IMR-90 (cell line): ENCODE data around the gene ZC3HAV1L. TPM values are rescaled to one million over a fixed set of nuclear protein-coding genes. Genes with fewer than 3 reads are reported as not detected.
A peak's percentile ranks its signal among the peaks of the same experiment; 100 is the strongest.

ENCODE experiments used
- ATAC-seq: fragments of 200-7000 bp; cut with Tn5 transposase; 2 replicates; pipeline ENCODE4 v1.9.1; 2020; ENCODE audit warnings: low read depth, mild to moderate bottlenecking, moderate library complexity
- BruUV-seq: library from RNA; stranded (reverse); fragments of 400-500 nt; replicated peaks from 2 replicates; lab custom pipeline; 2021; lab: Mats Ljungman, UMichigan
- CTCF ChIA-PET: fragments of 300-600 bp; formaldehyde crosslinking; extraction: SDS; loops from one replicate; lab custom pipeline; 2021; ENCODE audit warnings: antibody characterized with exemption; lab: Yijun Ruan, JAX
- POLR2A ChIA-PET: fragments of 300-600 bp; sonication (Branson Sonifier 250); formaldehyde crosslinking; loops from one replicate; lab custom pipeline; 2022; ENCODE audit warnings: antibody characterized with exemption; ENCODE audit not compliant: unreplicated experiment; lab: Charles Lee
- DNase-seq: peaks from one replicate; pipeline ENCODE4 v3.0.0; 2013
- H2AFZ ChIP-seq: replicated peaks from 2 replicates; pipeline ENCODE3; 2013; ENCODE audit warnings: low read length, mild to moderate bottlenecking; ENCODE audit not compliant: poor library complexity
- H2AK5ac ChIP-seq: 2 replicates; pipeline ENCODE4 v1.6.1; 2013; ENCODE audit warnings: low read depth, low read length, inconsistent platforms
- H2AK9ac ChIP-seq: replicated peaks from 2 replicates; pipeline ENCODE3; 2013; ENCODE audit warnings: mild to moderate bottlenecking, low read depth, low read length, moderate library complexity; ENCODE audit not compliant: poor library complexity
- H2BK120ac ChIP-seq: 2 replicates; pipeline ENCODE4 v1.6.1; 2013; ENCODE audit warnings: low read depth, low read length, inconsistent platforms
- H2BK15ac ChIP-seq: 3 replicates; pipeline ENCODE4 v1.6.1; 2013; ENCODE audit warnings: low read depth, low read length, inconsistent platforms
- H2BK20ac ChIP-seq: 2 replicates; pipeline ENCODE4 v1.6.1; 2013; ENCODE audit warnings: low read depth, mild to moderate bottlenecking, inconsistent platforms, low read length, moderate library complexity
- H2BK5ac ChIP-seq: 2 replicates; pipeline ENCODE4 v1.6.1; 2013; ENCODE audit warnings: mild to moderate bottlenecking, low read depth, low read length, inconsistent platforms; ENCODE audit not compliant: poor library complexity, severe bottlenecking
- H3K14ac ChIP-seq: replicated peaks from 2 replicates; pipeline ENCODE4 v1.6.1; 2013; ENCODE audit warnings: low read depth, low read length, inconsistent platforms
- H3K18ac ChIP-seq: 2 replicates; pipeline ENCODE4 v1.6.1; 2013; ENCODE audit warnings: low read depth, low read length, control low read depth
- H3K23ac ChIP-seq: 2 replicates; pipeline ENCODE4 v1.6.1; 2013; ENCODE audit warnings: low read depth, low read length, inconsistent platforms
- H3K27ac ChIP-seq: 2 replicates; pipeline ENCODE4 v1.5.1; 2013; ENCODE audit warnings: mild to moderate bottlenecking, control low read depth, low read length; ENCODE audit not compliant: insufficient read depth
- H3K27me3 ChIP-seq: 2 replicates; pipeline ENCODE4 v1.6.1; 2013; ENCODE audit warnings: low read length; ENCODE audit not compliant: control insufficient read depth, insufficient read depth
- H3K36me3 ChIP-seq: 2 replicates; pipeline ENCODE4 v1.6.1; 2013; ENCODE audit warnings: low read length, mixed read lengths; ENCODE audit not compliant: control insufficient read depth, insufficient read depth
- H3K4ac ChIP-seq: 2 replicates; pipeline ENCODE4 v1.6.1; 2013; ENCODE audit warnings: low read depth, low read length, inconsistent platforms
- H3K4me1 ChIP-seq: 2 replicates; pipeline ENCODE4 v1.6.1; 2013; ENCODE audit warnings: low read length, mixed read lengths; ENCODE audit not compliant: control insufficient read depth, insufficient read depth
- H3K4me2 ChIP-seq: 2 replicates; pipeline ENCODE4 v1.6.1; 2013; ENCODE audit warnings: low read depth, mild to moderate bottlenecking, control low read depth, low read length, moderate library complexity
- H3K4me3 ChIP-seq: 2 replicates; pipeline ENCODE4 v1.5.1; 2013; ENCODE audit warnings: low read depth, mild to moderate bottlenecking, control low read depth, low read length, moderate library complexity; ENCODE audit not compliant: insufficient read depth
- H3K56ac ChIP-seq: 2 replicates; pipeline ENCODE4 v1.6.1; 2013; ENCODE audit warnings: low read length, inconsistent platforms; ENCODE audit not compliant: insufficient read depth; ENCODE audit errors: extremely low read depth
- H3K79me1 ChIP-seq, 2 experiments: 2 replicates each; pipeline ENCODE4 v1.6.1; 2013; ENCODE audit warnings: low read length in 2 of 2, inconsistent platforms in 1 of 2, low read depth in 1 of 2
- H3K9ac ChIP-seq: 2 replicates; pipeline ENCODE4 v1.6.1; 2013; ENCODE audit warnings: low read depth, low read length, control low read depth
- H3K9me1 ChIP-seq: 2 replicates; pipeline ENCODE4 v1.6.1; 2013; ENCODE audit warnings: low read length, inconsistent platforms; ENCODE audit not compliant: insufficient read depth
- H3K9me3 ChIP-seq: 2 replicates; pipeline ENCODE4 v1.6.1; 2013; ENCODE audit warnings: low read length; ENCODE audit not compliant: control insufficient read depth, insufficient read depth
- H4K20me1 ChIP-seq: 2 replicates; pipeline ENCODE4 v1.6.1; 2013; ENCODE audit warnings: low read length, inconsistent platforms; ENCODE audit not compliant: insufficient read depth
- H4K5ac ChIP-seq: 2 replicates; pipeline ENCODE4 v1.6.1; 2013; ENCODE audit warnings: mild to moderate bottlenecking, low read depth, low read length, control low read depth
- H4K8ac ChIP-seq, 2 experiments: 2 replicates each; pipeline ENCODE4 v1.6.1; 2013; ENCODE audit warnings: low read depth in 2 of 2, low read length in 2 of 2, control low read depth in 1 of 2, inconsistent platforms in 1 of 2
- H4K91ac ChIP-seq: 2 replicates; pipeline ENCODE4 v1.6.1; 2013; ENCODE audit warnings: low read depth, low read length, inconsistent platforms; ENCODE audit not compliant: insufficient read depth
- MAFK ChIP-seq: IDR thresholded peaks from 2 replicates; pipeline ENCODE4 v1.6.1; 2012; ENCODE audit warnings: low read depth, low read length, improper control_type of control experiment
- RAD21 ChIP-seq: IDR thresholded peaks from 2 replicates; pipeline ENCODE4 v1.6.1; 2012; ENCODE audit warnings: low read length, improper control_type of control experiment
- SMC3 ChIP-seq: fragments of 150-350 bp; IDR thresholded peaks from 2 replicates; pipeline ENCODE4 v1.6.1; 2016; ENCODE audit warnings: low read depth, mild to moderate bottlenecking, antibody characterized with exemption, low read length, moderate library complexity
- WGBS, 2 experiments: methylation state at CpG; one replicate each; pipeline versions ENCODE4 v1.1.5 to v1.1.7; 2013; ENCODE audit warnings: missing lambda C conversion rate in 2 of 2; ENCODE audit not compliant: insufficient read length in 1 of 2; ENCODE audit errors: extremely low coverage in 2 of 2; 5-methylcytosine and 5-hydroxymethylcytosine counted together
- dilution Hi-C: fragments of 300-500 bp; cut with HindIII; formaldehyde crosslinking; loops from one replicate; pipeline ENCODE4 v1.14.3; 2018; ENCODE audit warnings: low sequenced_read_pairs; ENCODE audit not compliant: unreplicated experiment
- in situ Hi-C: fragments of 300-500 bp; cut with MboI; formaldehyde crosslinking; loops from 3 replicates; pipeline ENCODE4 v1.14.3; 2019; ENCODE audit warnings: low sequenced_read_pairs, inconsistent platforms, mixed read lengths
- intact Hi-C: fragments of 100-400 bp; cut with micrococcal nuclease; formaldehyde crosslinking; loops from 2 replicates; pipeline ENCODE4 v1.10.0; 2022
- polyA plus RNA-seq, 3 experiments: library from polyadenylated mRNA; depleted of rRNA; stranded (reverse); fragments of >200 nt; gene quantifications; 2 replicates each; pipeline ENCODE4 v1.2.3, GENCODE V29; 2012; ENCODE audit warnings: low replicate concordance in 1 of 3
- total RNA-seq: library from RNA; depleted of rRNA; stranded (reverse); fragments of >200 nt; gene quantifications from 2 replicates; pipeline ENCODE4 v1.2.3, GENCODE V29; 2012
- TF ChIP-seq, protein P1 (sequence below): conservative IDR thresholded peaks from 2 replicates; pipeline ENCODE4 v1.5.1; 2012; ENCODE audit warnings: mild to moderate bottlenecking, low read depth, low read length, improper control_type of control experiment

ZC3HAV1L gene
- total and polyA plus RNA-seq, 2 of the 4 experiments (the other 2 are of a cell fraction) = 4.5 to 9.4 TPM

DNA sequence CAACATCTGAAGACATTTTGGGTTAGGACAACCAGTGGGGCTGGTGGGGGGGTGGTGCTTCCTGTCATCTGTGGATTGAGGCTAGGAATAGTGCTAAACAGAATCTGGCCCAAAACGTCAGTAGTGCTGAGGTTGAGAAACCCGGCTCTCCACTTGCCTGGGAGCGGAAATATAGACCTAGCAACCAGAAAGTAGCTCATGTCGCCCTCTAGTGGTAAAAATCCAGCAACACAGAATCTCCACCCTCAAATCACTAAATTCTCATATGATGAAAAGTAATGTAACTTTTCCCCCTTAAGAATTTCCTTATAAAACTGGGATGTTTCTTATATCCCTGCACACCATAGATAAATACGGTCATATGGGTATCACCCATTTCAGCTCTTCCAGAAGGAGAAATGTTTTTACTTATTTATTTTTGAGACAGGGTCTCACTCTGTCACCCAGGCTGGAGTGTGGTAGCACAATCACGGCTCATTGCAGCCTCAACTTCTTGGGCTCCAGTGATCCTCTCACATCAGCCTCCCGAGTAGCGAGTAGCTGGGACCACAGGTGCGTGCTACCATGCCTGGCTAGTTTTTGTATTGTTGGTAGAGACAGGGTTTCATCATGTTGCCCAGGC is 39.3 kb upstream of the ZC3HAV1L start (continued):
- TF ChIP-seq, protein P1, sequence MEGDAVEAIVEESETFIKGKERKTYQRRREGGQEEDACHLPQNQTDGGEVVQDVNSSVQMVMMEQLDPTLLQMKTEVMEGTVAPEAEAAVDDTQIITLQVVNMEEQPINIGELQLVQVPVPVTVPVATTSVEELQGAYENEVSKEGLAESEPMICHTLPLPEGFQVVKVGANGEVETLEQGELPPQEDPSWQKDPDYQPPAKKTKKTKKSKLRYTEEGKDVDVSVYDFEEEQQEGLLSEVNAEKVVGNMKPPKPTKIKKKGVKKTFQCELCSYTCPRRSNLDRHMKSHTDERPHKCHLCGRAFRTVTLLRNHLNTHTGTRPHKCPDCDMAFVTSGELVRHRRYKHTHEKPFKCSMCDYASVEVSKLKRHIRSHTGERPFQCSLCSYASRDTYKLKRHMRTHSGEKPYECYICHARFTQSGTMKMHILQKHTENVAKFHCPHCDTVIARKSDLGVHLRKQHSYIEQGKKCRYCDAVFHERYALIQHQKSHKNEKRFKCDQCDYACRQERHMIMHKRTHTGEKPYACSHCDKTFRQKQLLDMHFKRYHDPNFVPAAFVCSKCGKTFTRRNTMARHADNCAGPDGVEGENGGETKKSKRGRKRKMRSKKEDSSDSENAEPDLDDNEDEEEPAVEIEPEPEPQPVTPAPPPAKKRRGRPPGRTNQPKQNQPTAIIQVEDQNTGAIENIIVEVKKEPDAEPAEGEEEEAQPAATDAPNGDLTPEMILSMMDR = peak; percentile 88

DNA sequence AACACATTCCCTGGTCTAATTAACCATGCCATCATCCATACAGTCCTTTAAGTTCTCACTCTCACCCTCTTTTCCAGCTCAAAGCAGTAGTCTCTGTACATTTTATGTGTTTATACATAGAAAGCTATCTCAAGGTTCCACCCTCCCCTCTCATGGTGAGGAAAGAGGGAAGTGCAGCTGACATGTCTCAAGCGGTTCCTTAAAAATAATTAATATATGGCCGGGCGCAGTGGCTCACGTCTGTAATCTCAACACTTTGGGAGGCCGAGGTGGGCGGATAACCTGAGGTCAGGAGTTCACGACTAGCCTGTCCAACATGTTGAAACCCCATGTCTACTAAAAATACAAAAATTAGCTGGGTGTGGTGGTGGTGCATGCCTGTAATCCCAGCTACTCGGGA is 37.0 kb upstream of the ZC3HAV1L start:
- intact Hi-C loops = no loop called here

More for the DNA sequence above, 37.0 kb upstream of the ZC3HAV1L start:
- Histone ChIP-seq H2AK5ac (no peak overlapping the region), H3K23ac (no peak overlapping the region), H3K4me2 (no peak overlapping the region), H3K9me1 (no peaks in the 10 kb centered on the region), H2BK120ac (no peak overlapping the region), H4K20me1 (no peaks in the 10 kb centered on the region), H3K14ac (no peak overlapping the region), H2AFZ (no peak overlapping the region), H3K79me1 (peaks cover 0 to 3% of the 10 kb centered on the region in 2 experiments; a peak in 1 of 4 replicates), H4K5ac (no peak overlapping the region), H3K18ac (no peak overlapping the region), H3K27ac (no peak overlapping the region), H3K9me3 (peaks cover 2% of the 10 kb centered on the region; the same call in 1 of the 2 replicates), H2AK9ac (no peak overlapping the region), H2BK5ac (no peak overlapping the region), H3K36me3 (peaks cover 28% of the 10 kb centered on the region), H4K91ac (no peak overlapping the region), H2BK15ac (no peak overlapping the region), H3K9ac (no peak overlapping the region), H3K4me3 (no peak overlapping the region), H2BK20ac (no peak overlapping the region), H3K56ac (no peak overlapping the region), H3K4ac (no peak overlapping the region), H3K27me3 (no peaks in the 10 kb centered on the region), H4K8ac (no peak overlapping the region), H3K4me1 (no peaks in the 10 kb centered on the region)
- TF ChIP-seq MAFK = no peak
- no peak for TF ChIP-seq SMC3
- no peak for TF ChIP-seq RAD21
- no TSS peak for BruUV-seq
- no CpG with 5 or more reads among the region's 8 CpGs for WGBS, 2 experiments
- dilution Hi-C loops (no loop called here), in situ Hi-C loops (loop anchor here (10.0 kb wide), 1 partner anchor 188 kb away; no protein-coding TSS in a partner anchor)
- ATAC-seq (no peak), DNase-seq (no peak)
- ChIA-PET POLR2A (no interaction called here), CTCF (no interaction called here)
